ENCODE data around the gene ELAVL2.
"Not testable (repeated sequence)": the region's sequence is repeated elsewhere in the genome, so short reads cannot be mapped to it uniquely, and the experiment has no call there.

Gene ELAVL2

GRCh38 chr9:23728736-23729135 lies 97.3 kb downstream of the ELAVL2 start:
- Histone ChIP-seq H3K27me3 (ENCODE audit: insufficient read depth, poor library complexity, severe bottlenecking) (no peaks in the 10 kb centered on the region), H3K4me3 (replicated peaks; ENCODE audit: insufficient read depth, low read length) (no peak overlapping the region), H3K27ac (replicated peaks) (no peak overlapping the region)
- TF ChIP-seq POLR2AphosphoS5 (IDR thresholded peaks at IDR 0.05; ENCODE audit: low read depth) (no peak), SPI1 (IDR thresholded peaks at IDR 0.05; ENCODE audit: borderline replicate concordance, low read depth) (no peak), CTCF (IDR thresholded peaks at IDR 0.05; ENCODE audit: insufficient read depth, low read length) (no peak), GABPA (IDR thresholded peaks at IDR 0.05; ENCODE audit: low read depth) (no peak)
- TF ChIP-seq, protein P1, sequence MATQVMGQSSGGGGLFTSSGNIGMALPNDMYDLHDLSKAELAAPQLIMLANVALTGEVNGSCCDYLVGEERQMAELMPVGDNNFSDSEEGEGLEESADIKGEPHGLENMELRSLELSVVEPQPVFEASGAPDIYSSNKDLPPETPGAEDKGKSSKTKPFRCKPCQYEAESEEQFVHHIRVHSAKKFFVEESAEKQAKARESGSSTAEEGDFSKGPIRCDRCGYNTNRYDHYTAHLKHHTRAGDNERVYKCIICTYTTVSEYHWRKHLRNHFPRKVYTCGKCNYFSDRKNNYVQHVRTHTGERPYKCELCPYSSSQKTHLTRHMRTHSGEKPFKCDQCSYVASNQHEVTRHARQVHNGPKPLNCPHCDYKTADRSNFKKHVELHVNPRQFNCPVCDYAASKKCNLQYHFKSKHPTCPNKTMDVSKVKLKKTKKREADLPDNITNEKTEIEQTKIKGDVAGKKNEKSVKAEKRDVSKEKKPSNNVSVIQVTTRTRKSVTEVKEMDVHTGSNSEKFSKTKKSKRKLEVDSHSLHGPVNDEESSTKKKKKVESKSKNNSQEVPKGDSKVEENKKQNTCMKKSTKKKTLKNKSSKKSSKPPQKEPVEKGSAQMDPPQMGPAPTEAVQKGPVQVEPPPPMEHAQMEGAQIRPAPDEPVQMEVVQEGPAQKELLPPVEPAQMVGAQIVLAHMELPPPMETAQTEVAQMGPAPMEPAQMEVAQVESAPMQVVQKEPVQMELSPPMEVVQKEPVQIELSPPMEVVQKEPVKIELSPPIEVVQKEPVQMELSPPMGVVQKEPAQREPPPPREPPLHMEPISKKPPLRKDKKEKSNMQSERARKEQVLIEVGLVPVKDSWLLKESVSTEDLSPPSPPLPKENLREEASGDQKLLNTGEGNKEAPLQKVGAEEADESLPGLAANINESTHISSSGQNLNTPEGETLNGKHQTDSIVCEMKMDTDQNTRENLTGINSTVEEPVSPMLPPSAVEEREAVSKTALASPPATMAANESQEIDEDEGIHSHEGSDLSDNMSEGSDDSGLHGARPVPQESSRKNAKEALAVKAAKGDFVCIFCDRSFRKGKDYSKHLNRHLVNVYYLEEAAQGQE (IDR thresholded peaks at IDR 0.05; ENCODE audit: insufficient replicate concordance, low read depth), result no peak
- DNase-seq (ENCODE audit: low read depth in 1 of 2, low spot score in 1 of 2), result no peak

GRCh38 chr9:23725279-23725946 lies 100.6 kb downstream of the ELAVL2 start:
- H3K27ac ChIP-seq (replicated peaks), result no peak overlapping the region
- no peak for DNase-seq (ENCODE audit: low read depth in 1 of 2, low spot score in 1 of 2)
- no peak overlapping the region for H3K4me3 ChIP-seq (replicated peaks; ENCODE audit: insufficient read depth, low read length)
- TF ChIP-seq SPI1 (IDR thresholded peaks at IDR 0.05; ENCODE audit: borderline replicate concordance, low read depth) (no peak), GABPA (IDR thresholded peaks at IDR 0.05; ENCODE audit: low read depth) (no peak), POLR2AphosphoS5 (IDR thresholded peaks at IDR 0.05; ENCODE audit: low read depth) (no peak), CTCF (IDR thresholded peaks at IDR 0.05; ENCODE audit: insufficient read depth, low read length) (no peak)
- TF ChIP-seq, protein P1 (IDR thresholded peaks at IDR 0.05; ENCODE audit: insufficient replicate concordance, low read depth), result no peak
- no peaks in the 10 kb centered on the region for H3K27me3 ChIP-seq (ENCODE audit: insufficient read depth, poor library complexity, severe bottlenecking)

GRCh38 chr9:23723672-23724071 lies 102.4 kb downstream of the ELAVL2 start:
- TF ChIP-seq CTCF (IDR thresholded peaks at IDR 0.05; ENCODE audit: insufficient read depth, low read length) (no peak), GABPA (IDR thresholded peaks at IDR 0.05; ENCODE audit: low read depth) (no peak), POLR2AphosphoS5 (IDR thresholded peaks at IDR 0.05; ENCODE audit: low read depth) (no peak), SPI1 (IDR thresholded peaks at IDR 0.05; ENCODE audit: borderline replicate concordance, low read depth) (no peak)
- TF ChIP-seq, protein P1 (IDR thresholded peaks at IDR 0.05; ENCODE audit: insufficient replicate concordance, low read depth), result no peak
- no peaks in the 10 kb centered on the region for H3K27me3 ChIP-seq (ENCODE audit: insufficient read depth, poor library complexity, severe bottlenecking)
- H3K4me3 ChIP-seq (replicated peaks; ENCODE audit: insufficient read depth, low read length), result no peak overlapping the region
- DNase-seq (ENCODE audit: low read depth in 1 of 2, low spot score in 1 of 2), result no peak
- no peak overlapping the region for H3K27ac ChIP-seq (replicated peaks)

DNA sequence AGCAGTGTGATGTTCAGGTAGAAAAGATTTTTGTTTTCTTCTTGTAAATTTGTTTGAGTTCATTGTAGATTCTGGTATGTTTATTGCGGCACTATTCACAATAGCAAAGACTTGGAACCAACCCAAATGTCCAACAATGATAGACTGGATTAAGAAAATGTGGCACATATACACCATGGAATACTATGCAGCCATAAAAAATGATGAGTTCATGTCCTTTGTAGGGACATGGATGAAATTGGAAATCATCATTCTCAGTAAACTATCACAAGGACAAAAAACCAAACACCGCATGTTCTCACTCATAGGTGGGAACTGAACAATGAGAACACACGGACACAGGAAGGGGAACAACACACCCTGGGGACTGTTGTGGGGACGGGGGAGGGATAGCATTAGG lies 103.0 kb downstream of the ELAVL2 start:
- H3K4me3 ChIP-seq (replicated peaks; ENCODE audit: insufficient read depth, low read length); H3K27me3 ChIP-seq (ENCODE audit: insufficient read depth, poor library complexity, severe bottlenecking); H3K27ac ChIP-seq (replicated peaks); DNase-seq (ENCODE audit: low read depth in 1 of 2, low spot score in 1 of 2): not testable (repeated sequence)

All from HL-60 (cell line).